ENCODE results near the gene SLMAP. TPM values are rescaled to one million over a fixed set of nuclear protein-coding genes. Genes with fewer than 3 reads are reported as not detected.

The SLMAP gene
- total RNA-seq, 1 experiment from 2014 or later: 48.0 TPM

DNA sequence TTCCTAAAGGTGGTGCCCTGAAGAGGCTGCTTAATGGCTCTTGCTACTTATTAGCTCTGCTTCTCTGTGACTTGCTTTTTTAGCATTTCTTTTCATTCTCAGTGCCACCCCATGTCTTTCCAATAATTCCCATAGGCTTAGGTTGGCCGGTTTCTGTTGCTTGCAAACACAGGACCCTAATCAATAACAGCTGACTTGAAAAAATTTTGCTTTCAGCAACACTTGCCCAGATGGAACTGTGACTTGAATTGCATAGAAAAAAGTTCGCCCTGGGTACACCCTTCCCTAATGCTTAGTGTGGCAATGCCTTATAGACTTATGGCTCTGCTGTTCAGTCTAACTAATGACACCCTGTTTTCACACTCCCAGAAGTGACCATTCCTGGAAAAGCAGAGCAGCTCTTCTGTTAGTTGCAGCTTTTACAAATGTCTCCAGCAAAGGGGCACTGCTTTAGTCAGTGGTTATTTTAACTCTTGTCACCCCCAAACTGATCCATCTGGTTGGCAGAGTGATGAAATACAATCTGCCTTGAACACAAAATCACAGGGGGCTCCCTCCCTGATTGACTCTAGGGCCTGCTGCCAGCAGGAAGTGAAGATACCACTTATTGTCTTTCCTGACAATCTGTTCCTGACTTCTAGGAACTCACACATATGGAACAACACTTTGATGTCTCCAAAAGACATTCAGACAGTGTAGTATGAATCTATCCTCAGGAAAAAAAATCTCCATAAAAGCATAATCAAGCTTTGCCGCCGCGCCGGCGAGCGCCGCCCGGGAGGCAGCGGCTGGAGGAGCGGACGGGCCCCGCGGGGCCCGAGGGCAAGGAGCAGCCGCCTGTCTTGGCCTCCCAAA, 9.7 kb upstream of the SLMAP start:
- DNase-seq (ENCODE audit: low read depth): no peak

DNA sequence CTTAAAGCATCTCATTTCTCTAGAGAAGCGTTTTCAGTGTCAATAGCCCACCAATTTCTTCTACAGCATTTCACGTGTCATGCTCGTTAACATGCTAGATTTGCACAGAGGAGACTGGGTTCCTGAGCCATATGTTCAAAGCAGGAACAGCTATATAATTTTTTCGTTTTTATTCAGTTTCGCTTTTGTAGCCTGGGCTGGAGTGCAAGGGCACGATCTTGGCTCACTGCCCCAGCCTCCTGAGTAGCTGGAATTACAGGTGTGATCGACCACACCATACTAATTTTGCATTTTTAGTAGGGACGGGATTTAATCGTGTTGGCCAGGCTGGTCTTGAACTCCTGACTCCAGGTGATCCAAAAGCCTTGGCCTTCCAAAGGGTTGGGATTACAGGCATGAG, 6.6 kb upstream of the SLMAP start:
- no peak for DNase-seq (ENCODE audit: low read depth)

DNA sequence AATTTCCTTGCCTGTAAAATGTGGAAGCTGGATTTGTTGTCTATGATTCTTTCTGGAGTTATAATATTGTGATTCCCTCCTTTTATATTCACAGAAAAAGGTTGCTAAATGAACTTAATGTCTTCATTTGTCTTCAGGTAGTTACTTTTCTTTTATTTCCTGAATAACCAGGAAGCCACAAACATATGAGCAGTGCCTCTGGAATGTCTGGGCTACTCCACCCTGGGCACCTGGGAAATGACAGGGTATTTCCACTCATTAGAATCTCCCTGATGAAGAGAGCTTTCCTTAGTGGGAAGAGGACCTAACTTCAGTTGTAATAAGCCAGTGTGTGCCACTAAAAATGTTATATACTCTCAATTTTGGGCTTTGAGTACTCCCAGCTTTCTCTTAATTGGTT, 3.8 kb upstream of the SLMAP start:
- peak; percentile 85 for DNase-seq (ENCODE audit: low read depth)

DNA sequence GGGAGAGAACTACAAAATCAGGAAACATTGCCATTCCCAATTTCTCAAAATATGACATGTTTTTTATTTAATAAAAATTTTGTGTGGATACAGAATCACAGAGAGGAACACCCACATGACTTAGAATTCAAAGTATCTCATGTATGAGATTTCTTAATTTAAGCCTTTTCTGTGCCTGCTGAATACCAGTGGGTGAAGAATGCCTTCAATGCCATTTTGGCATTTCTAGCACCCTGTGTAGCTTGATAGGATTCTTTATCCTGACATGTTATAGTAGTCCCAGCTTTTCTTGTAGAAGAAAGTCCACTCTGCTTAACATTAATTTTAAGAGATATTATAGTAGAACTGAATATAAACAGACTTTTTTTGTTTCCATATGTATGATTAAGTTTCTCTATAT, 3.1 kb upstream of the SLMAP start:
- DNase-seq (ENCODE audit: low read depth): no peak

DNA sequence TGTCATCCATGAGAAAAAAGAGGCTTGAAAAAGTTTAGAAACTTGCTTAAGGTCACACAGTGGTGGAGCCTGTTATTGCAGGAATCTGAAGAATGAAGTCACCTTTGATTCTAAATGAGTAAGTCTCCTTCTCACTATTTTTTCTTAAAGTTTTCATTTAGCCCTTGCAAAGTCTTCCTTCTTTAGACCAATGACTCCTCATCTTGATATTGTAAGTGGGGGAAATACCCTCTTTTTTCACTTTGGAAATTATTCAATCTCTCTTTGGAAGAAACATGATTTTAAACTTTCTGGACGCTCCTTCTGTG, 787 bp upstream of the SLMAP start:
- peak; percentile 51 for DNase-seq (ENCODE audit: low read depth)

DNA sequence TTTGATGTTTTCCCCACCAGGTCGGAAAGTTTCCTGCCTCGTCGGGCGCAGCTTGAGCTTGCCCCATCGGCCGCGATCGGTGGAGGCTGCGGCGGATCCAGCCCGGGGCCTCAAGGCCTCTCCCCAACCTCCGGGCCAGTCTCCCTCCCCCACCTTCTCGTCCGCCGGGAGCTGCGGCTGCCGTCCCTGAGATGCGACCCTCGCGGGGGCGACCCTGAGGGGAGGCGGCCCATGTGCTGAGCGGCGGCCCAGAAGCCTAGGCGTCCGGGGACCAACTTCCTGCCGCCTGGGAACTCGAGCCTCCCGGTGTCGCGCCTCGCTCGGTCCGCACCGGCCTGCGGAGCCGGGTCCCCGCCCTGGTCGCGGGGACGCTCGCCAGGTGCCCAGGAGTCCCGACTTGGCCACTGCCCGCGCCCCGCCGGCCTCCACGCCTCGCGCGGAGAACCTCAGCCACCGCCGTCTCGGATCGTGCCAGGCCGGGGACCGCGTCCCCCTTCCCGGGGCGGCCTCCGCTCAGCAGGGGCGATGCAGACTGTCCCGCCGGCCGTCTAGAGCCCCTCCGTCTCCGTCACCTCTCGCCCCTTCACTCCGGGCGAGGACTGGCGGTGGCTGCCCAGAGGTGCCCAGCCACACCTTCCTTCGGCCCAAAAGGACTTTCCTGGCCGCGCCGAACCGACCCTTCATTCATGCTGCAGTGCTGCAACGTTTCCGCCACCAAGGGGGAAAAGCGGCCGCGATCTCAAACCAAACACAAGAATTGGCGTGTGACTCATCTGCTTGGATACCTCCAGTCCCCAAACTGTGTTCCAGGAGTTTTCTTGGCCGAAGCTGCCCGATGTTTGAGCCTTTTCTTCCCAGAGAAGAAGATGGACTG, 656 bp downstream of the SLMAP start:
- peak; percentile 65 for DNase-seq (ENCODE audit: low read depth)

DNA sequence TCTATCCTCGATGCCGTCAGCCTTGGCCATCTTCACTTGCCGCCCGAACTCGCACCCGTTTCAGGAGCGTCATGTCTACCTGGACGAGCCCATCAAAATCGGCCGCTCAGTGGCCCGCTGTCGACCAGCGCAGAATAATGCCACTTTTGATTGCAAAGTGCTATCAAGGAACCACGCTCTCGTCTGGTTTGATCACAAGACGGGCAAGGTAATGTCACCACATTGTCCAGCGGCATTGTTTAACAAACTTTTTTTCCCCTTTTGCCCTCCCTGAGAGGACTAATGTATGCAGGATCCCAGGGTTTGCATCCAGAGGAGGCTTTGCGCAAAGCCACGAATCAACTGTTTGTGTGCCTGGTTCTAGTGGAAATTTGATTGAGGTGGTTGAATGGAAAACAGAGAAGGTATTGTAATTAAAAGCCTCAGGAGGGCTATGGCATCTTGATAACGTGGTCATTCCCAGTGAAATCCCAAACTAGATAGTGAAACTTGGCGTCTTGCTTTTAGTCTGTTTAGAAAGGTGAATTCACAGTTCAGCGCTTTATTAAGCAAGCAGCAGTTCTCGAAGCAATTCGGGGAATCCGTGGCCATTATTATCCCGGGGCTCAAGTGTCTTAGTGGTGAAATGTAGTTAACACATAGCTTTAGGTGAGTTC, 1.7 kb downstream of the SLMAP start:
- peak; percentile 13 for DNase-seq (ENCODE audit: low read depth)

DNA sequence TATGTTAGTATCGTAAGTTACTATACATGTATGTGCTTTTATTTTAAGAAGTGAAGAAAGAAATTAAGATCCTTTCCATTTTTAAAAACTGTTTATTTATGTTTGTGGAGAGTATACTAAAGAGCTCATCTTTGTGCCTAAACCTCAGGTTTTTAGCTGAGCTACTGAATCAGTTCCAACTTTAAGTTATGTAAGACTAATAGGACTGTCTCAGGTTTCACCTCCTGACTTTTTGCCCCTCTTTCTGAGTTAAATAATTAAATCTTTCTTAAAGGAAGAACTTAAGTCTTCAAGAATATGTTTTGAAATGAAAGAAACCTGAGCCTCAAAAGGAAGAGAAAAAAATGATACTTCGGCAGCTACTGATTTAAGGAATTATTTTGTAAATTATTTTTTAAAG, 2.6 kb downstream of the SLMAP start:
- no peak for DNase-seq (ENCODE audit: low read depth)

DNA sequence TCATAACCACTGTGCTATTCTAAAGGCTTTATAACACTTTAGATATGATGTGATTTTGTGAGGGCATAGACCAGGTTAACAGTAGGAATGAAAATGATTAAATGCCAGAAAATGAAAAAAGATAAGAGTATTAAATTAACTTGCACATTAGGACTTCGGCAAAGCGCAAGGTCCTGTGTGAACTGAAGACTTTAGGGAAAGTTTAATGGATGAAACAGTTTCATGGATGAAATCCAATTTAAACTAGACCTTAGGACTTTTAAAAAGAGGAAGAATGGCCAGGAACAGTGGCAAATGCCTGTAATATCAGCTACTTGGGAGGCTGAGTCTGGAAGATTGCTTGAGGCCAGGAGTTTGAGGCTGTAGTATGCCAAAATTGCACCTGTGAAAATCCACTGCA, 8.7 kb downstream of the SLMAP start:
- no peak for DNase-seq (ENCODE audit: low read depth)

DNA sequence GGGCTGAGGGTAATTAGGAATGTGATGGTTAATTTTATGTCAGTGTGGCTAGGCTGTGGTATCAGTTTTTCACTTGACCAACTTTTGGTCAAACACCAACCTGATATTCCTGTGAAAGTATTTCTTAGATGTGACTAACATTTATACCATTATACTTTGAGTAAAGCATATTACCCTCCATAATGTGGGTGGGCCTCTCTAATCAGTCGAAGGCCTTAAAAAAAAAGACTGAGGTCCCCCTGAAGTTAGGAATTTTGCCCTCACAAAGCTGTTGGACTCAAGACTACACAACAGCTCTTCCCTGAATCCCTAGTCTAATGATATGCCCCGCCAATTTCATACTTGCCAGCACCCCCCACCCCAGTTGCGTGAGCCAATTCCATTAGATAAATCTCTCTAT, 12.5 kb downstream of the SLMAP start:
- no peak for DNase-seq (ENCODE audit: low read depth)

DNA sequence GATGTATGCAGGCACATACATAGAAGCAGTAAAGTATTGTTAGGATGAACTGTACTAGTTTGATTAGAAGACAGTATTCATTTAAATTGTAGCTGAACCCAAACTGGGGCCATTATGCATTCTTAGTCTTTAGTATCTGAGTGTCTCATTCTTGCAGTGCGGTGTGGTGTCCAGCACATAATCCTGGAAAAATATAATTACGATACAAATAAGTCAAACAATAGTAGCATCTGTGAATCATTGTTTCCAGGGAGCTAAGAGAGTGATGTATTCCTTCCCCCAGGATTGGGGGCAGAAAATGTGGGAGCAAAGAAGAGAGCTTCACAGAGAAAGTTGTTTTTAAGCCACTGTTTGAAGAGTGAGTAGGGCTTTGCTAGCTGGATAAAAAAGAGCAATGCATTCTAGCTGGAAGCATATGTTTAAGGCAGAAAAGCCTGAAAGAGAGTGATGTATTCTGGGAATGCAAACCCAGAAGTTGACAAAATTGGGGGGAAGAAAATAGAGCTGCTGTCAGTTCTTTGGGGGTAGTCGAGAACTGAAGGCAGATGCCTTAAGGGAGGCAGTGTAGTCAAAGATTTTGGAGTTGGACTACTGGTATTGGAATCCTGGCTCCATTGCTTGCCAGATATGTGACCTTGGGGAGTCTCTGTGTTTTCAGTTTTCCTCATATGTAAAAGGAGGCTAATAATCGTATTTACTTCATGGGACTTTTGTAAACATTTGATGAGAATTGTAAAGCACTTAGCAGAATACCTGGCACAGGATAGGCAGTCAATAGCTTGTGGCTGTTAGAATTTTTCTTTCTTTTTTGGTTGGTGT, 14.1 kb downstream of the SLMAP start:
- no peak for DNase-seq (ENCODE audit: low read depth)

DNA sequence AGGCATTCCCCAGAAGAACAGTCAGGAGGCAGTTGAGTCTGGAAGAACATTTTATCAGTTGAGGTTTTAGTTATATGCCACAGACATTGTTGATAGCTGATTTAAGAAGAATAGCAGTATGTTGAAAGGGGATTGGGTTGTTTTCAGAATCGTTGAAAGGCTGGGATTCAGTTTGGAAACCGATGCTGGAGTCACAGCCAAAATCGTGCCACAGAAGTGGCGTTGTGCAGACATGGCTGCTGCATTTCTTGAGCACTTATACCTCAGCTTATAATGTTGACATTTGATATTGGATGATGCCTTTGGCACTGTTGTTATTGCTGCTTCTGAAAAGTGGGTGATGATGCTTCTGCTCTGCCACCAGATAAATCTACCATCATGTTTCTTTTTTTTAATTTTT, 16.1 kb downstream of the SLMAP start:
- no peak for DNase-seq (ENCODE audit: low read depth)

DNA sequence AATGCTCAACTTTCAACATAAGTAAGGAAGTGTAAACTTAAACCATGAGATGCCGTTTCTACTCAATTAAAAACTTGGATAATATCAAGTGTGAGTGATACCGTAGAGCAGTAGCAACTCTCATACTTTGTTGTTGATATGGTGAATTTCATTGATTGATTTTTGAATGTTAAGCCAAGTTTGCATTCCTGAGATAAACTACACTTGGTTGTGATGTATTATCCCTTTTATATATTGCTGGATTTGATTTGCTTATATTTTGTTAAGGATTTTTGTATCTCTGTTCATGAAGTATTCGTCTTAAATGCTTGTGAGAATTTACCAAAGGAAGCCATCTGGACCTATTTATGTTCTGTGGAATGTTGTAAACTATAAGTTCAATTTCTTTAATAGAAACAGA, 21.7 kb downstream of the SLMAP start:
- no peak for DNase-seq (ENCODE audit: low read depth)

DNA sequence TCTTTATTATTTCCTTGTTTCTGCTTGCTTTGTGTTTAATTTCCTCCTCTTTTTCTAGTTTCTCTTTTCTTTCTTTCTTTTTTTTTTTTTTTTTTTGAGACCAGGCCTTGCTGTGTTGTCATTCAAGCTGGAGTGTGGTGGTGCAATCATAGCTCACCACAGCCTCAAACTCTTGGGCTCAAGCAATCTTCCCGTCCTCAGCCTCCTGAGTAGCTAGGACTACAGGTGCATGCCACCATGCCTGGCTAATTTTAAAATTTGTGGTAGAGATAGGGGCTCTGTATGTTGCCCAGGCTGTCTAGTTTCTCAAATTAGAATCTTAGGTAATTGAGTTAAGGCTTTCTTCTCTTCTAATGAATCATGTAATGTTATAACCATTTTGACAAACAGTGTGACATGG, 22.4 kb downstream of the SLMAP start:
- no peak for DNase-seq (ENCODE audit: low read depth)

DNA sequence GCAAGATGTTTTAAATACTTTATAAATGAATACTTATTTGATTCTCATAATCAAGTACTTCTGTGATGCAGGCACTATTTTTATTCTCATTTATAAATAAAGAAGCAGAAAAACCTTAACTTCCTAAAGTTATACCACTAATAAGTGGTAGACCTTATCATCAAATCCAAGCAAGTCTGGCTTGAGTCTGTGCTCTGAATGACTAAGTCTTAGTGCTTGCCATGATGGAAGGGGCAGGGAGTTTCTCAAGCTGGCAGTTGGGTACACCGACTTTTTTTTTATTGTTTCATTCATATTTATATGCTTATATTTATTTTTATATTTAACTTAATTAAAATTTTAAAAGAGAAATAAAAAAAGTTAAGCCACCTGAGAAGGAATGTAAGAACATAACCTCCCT, 23.6 kb downstream of the SLMAP start:
- no peak for DNase-seq (ENCODE audit: low read depth)

DNA sequence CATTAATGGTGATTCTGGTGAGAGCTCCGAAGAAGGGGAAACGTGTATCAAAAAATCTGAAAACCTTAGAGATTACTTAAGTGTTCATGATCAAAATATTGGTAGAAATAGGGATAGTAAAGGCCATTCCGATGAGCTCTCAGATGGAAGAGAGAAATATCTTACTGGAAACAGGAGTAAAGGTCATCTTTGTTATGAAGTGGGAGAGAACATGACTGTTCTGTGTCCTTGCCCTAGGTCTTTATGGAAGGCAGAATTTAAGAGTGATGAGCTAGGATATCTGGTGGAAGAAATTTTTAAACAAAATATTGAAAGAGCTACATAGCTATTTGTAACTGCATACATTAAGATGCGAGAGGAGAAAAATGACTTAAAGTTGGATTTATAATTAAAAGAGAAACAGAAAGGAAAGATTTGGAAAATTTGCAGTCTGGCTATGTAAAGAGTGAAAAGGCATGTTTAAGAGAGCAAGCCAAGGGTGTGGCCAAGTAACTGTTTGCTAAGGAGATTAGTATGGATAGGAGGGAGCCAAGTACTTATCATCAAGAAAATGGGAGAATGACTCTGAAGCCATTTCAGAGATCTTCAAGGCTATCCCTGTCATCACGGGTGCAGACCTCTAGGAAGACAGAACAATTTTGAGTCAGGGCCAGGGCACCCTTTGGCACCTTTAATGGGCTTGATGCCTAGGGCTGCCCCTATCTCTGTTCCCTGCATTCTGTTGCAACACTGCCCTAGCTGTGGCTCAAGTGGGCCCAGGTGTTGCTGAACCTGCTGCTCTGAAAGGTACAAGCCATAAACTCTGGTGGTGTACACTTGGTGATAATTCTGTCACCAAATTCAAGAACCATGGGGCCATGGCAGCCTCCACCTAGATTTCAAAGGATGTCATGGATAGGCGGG, 27.3 kb downstream of the SLMAP start:
- DNase-seq (ENCODE audit: low read depth): no peak

DNA sequence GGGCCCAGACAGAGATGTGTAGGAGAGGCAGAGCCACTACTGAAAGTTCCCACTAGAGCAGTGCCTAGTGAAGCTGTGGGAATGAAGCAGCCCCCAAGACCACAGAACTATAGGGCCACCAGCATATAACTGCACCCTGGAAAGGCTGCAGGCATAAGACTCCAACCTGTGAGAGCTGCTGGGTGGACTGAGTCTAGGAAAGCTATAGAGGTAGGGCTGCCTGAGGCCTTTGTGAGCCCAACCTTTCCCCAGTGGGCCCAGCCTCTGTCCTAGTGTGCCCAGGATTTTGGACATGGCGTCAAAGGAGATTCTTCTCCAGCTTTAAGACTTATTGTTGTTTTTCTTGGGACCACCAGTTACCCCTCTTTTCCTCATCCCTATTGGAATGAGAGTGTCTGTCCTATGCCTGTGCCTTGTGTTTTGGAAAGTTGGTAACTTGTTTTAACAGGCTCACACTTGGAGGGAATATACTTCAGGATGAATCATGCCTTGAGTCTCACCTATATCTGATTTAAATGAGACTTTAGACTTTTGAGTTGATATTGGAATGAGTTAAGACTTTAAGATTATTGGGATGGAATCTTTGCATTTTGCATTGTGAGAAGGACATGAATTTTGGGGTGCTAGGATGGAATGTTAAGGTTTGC, 28.1 kb downstream of the SLMAP start:
- no peak for DNase-seq (ENCODE audit: low read depth)

DNA sequence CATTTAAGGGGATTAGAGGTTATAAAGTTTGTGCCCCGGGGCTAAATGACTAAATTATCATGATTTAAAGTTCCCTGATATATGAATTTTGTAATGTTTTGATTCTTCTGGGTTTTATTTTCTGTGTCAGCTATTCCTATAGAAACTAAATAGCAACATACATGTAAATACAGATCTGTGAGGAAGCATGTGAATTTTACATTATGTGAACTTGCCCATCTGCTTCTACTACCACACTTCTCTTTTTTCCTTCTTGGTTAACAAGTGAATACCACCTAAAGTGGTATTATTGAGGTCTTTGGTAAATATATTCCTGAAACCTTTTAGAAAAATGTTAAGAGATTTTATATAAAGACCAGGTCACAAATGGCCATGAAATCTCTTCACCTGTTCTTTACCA, 29.3 kb downstream of the SLMAP start:
- no peak for DNase-seq (ENCODE audit: low read depth)

DNA sequence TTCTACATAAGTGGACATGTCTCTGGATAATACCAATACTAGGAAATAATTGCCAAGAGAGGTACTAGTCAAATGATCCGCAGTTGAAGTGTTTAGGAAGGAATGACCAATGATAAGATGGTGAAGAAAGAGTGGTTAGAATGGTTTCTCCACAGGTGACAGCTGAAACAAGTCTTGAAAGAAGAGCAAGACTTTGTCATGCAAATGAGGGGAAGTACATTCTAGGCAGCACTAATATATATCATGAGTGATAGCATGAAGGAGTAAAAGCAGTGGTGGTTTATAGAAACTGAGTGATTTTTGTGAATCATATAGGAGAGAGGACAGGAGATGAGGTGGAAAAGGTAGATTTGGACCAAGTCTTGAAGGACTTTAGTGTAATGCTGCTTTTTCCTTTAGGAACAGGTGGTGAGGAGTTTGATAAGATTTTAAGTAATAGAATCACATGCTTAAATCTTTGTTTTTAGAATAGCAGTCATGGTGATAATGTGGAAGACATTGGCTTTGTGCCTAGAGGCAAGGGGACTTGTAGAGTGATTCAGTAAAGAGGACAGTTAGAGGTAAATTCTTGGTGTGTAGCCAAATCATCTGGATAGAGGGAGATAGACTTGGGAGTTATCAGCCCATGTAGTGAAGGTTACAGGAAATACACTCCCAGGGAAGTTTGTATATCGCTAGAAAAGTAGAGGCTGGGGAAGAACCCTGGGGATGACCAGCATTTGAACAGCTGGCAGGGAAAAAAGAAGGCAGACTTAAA, 31.9 kb downstream of the SLMAP start:
- peak; percentile 44 for DNase-seq (ENCODE audit: low read depth)

All from HT1080 (cell line).